ENCODE measurements around the gene RIBC1.
"Not testable (repeated sequence)": the region's sequence is repeated elsewhere in the genome, so short reads cannot be mapped to it uniquely, and the experiment has no call there.

Gene RIBC1

DNA sequence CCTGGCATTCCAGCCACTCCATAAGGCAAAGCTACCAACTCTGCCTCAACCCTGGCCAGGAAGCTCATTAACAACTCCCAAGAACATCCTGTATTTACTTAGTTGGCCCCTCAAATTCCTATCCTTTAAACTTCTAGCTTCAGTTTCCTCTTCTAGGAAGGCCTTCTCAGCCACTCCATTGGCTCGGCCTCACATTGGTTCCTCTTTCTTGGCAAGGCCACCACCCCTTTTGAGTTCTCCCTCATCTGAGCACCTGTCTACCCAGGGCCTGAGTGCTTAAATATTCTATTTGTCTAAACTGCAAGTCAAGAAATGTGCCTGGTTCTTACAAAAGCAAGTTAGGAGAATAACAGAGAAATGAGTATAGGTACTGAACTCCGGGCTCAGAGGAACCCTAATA is 10.2 kb upstream of the RIBC1 start:
- Histone ChIP-seq H3K4me1 (ENCODE audit: control insufficient read depth, insufficient read depth, low read length) (no peaks in the 10 kb centered on the region), H3K4me3 (ENCODE audit: low read length) (no peak overlapping the region), H3K27me3 (ENCODE audit: control insufficient read depth, insufficient read depth, low read length) (no peaks in the 10 kb centered on the region), H3K9me3 (ENCODE audit: control insufficient read depth, low read length) (no peaks in the 10 kb centered on the region), H3K36me3 (ENCODE audit: control insufficient read depth, insufficient read depth, low read length) (no peaks in the 10 kb centered on the region), H3K9ac (ENCODE audit: low read length) (no peak overlapping the region)

GRCh38 chrX:53420351-53420750 is 2.3 kb upstream of the RIBC1 start:
- H3K4me1 ChIP-seq (ENCODE audit: control insufficient read depth, insufficient read depth, low read length); H3K9ac ChIP-seq (ENCODE audit: low read length); H3K9me3 ChIP-seq (ENCODE audit: control insufficient read depth, low read length); H3K4me3 ChIP-seq (ENCODE audit: low read length); H3K27me3 ChIP-seq (ENCODE audit: control insufficient read depth, insufficient read depth, low read length); H3K36me3 ChIP-seq (ENCODE audit: control insufficient read depth, insufficient read depth, low read length): not testable (repeated sequence)

DNA sequence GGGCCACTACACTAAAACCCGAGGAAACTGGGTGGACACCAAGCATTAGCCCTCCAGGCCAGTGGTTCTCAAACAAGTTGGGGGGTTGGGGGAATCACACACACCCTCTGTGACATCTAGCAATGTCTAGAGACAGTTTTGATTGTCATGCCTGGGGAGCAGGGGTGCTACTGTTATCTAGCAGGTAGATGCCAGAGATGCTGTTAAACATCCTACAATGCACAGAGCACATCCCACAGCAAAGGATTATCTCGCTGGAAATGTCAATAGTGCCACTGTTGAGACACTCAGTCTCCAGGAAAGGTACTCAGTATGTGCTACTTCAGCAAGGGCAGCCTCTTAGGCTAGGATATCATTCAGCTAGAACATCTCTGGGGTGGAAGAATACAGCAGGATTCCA is 1.5 kb upstream of the RIBC1 start:
- H3K9me3 ChIP-seq (ENCODE audit: control insufficient read depth, low read length), result no peaks in the 10 kb centered on the region
- no peak overlapping the region for H3K4me3 ChIP-seq (ENCODE audit: low read length)
- peaks cover 9% of the 10 kb centered on the region for H3K4me1 ChIP-seq (ENCODE audit: control insufficient read depth, insufficient read depth, low read length)
- no peaks in the 10 kb centered on the region for H3K36me3 ChIP-seq (ENCODE audit: control insufficient read depth, insufficient read depth, low read length)
- peak overlapping the region; percentile 85 for H3K9ac ChIP-seq (ENCODE audit: low read length)
- no peaks in the 10 kb centered on the region for H3K27me3 ChIP-seq (ENCODE audit: control insufficient read depth, insufficient read depth, low read length)

DNA sequence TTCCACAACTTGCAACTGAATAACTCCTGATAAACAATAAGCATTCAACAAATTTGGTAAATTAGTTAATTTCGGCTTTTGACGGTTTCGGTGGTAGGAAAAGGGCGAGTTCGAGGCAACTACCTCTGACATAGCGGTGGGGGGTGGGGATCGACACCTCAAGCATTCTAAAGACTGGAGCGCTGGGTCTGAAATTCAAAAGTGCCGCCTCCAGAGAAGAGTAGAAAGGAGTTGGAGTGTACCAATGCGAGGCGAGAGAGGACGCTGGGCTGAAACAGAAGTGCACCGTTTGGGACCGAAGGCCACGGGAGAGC is 944 bp upstream of the RIBC1 start:
- H3K4me3 ChIP-seq (ENCODE audit: low read length), result peak overlapping the region; percentile 63
- no peaks in the 10 kb centered on the region for H3K9me3 ChIP-seq (ENCODE audit: control insufficient read depth, low read length)
- no peaks in the 10 kb centered on the region for H3K27me3 ChIP-seq (ENCODE audit: control insufficient read depth, insufficient read depth, low read length)
- H3K36me3 ChIP-seq (ENCODE audit: control insufficient read depth, insufficient read depth, low read length), result no peaks in the 10 kb centered on the region
- peak overlapping the region; percentile 85 for H3K9ac ChIP-seq (ENCODE audit: low read length)
- peaks cover 9% of the 10 kb centered on the region for H3K4me1 ChIP-seq (ENCODE audit: control insufficient read depth, insufficient read depth, low read length)

DNA sequence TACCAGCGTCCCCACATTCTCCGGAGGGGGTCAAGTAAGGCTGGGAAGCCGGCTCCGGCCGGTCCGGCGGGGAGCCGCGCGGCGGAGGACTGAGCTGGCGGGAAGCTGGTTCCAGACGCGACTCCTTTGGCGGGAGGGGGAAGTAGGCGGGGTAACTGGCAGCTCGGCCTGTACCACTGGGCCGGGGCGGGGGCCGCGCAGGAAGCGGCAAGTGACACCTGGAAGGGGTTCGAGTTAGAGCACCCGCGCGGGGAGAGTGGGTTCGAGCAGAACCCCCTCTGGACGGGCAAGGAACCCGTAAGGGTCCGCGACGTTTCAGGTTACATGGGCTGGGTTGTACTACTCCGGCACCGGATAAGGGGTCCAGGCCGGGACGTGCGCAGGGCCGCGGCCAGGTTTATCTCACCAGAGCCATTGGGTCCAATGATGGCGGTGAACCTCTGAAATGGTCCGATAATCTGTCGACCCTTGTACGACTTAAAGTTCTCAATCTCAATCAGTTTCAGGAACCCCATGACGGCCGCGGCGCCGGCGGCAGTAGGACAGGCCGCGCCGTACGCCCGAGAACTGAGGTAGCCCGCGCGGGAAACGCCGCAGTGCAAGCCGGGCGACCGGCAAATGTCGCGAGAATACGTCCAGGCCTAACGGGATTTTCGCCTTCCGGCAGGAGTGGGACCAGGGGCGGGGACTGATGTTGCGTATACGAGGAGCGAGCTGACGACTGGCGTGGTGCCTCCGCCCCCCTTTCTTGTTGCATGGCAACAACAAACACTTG is 400 bp upstream of the RIBC1 start, which contains the start of gene SMC1A:
TSS of gene SMC1A (minus strand) at position 569 of the 775 bp plus-strand sequence. CDS start at position 515, 54 bp downstream.
- peak within 1 kb of the TSS; percentile 85 for H3K9ac ChIP-seq (ENCODE audit: low read length)
- H3K36me3 ChIP-seq (ENCODE audit: control insufficient read depth, insufficient read depth, low read length), result no peaks in the 10 kb centered on the region
- H3K4me3 ChIP-seq (ENCODE audit: low read length), result peak within 1 kb of the TSS; percentile 63

DNA sequence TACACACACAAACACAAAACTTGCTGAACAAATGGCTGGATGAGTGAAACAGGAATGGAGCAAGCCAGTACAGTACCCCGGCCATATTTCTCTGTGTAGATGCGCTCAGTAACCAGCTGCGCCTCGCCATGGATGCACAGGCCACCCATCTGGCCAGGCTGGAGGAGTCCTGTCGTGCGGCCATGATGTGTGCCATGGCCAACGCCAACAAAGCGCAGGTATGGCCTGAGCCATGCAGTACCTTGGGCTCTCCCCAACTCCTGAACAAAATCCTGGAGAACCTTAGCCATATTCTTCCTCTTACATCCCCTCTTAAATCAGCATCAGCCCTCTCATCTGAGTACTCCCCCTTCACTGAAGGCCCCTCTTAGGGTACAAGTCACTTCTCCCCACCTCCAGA is 7.1 kb downstream of the RIBC1 start:
- Histone ChIP-seq H3K36me3 (ENCODE audit: control insufficient read depth, insufficient read depth, low read length) (no peaks in the 10 kb centered on the region), H3K4me1 (ENCODE audit: control insufficient read depth, insufficient read depth, low read length) (peaks cover 3% of the 10 kb centered on the region), H3K27me3 (ENCODE audit: control insufficient read depth, insufficient read depth, low read length) (no peaks in the 10 kb centered on the region), H3K9me3 (ENCODE audit: control insufficient read depth, low read length) (no peaks in the 10 kb centered on the region), H3K4me3 (ENCODE audit: low read length) (no peak overlapping the region), H3K9ac (ENCODE audit: low read length) (no peak overlapping the region)

More for the DNA sequence above, 400 bp upstream of the RIBC1 start, which contains the start of gene SMC1A:
- no peaks in the 10 kb centered on the region for H3K9me3 ChIP-seq (ENCODE audit: control insufficient read depth, low read length)
- peaks cover 9% of the 10 kb centered on the region for H3K4me1 ChIP-seq (ENCODE audit: control insufficient read depth, insufficient read depth, low read length)
- H3K27me3 ChIP-seq (ENCODE audit: control insufficient read depth, insufficient read depth, low read length), result no peaks in the 10 kb centered on the region

GRCh38 chrX:53430231-53430630 is 7.6 kb downstream of the RIBC1 start:
- no peak overlapping the region for H3K9ac ChIP-seq (ENCODE audit: low read length)
- no peaks in the 10 kb centered on the region for H3K9me3 ChIP-seq (ENCODE audit: control insufficient read depth, low read length)

GRCh38 chrX:53433651-53434639 is 11.3 kb downstream of the RIBC1 start, which contains the start of gene HSD17B10:
Gene HSD17B10, minus strand, starts transcription at chrX:53434370. Its CDS starts 25 bp downstream, at chrX:53434345.
- Histone ChIP-seq H3K9ac (ENCODE audit: low read length) (peak within 1 kb of the TSS; percentile 72), H3K27me3 (ENCODE audit: control insufficient read depth, insufficient read depth, low read length) (no peaks in the 10 kb centered on the region), H3K4me3 (ENCODE audit: low read length) (peak within 1 kb of the TSS; percentile 50)

More at GRCh38 chrX:53430231-53430630, 7.6 kb downstream of the RIBC1 start:
- peaks cover 4% of the 10 kb centered on the region for H3K4me1 ChIP-seq (ENCODE audit: control insufficient read depth, insufficient read depth, low read length)
- no peaks in the 10 kb centered on the region for H3K36me3 ChIP-seq (ENCODE audit: control insufficient read depth, insufficient read depth, low read length)
- H3K27me3 ChIP-seq (ENCODE audit: control insufficient read depth, insufficient read depth, low read length), result no peaks in the 10 kb centered on the region
- H3K4me3 ChIP-seq (ENCODE audit: low read length), result no peak overlapping the region

DNA sequence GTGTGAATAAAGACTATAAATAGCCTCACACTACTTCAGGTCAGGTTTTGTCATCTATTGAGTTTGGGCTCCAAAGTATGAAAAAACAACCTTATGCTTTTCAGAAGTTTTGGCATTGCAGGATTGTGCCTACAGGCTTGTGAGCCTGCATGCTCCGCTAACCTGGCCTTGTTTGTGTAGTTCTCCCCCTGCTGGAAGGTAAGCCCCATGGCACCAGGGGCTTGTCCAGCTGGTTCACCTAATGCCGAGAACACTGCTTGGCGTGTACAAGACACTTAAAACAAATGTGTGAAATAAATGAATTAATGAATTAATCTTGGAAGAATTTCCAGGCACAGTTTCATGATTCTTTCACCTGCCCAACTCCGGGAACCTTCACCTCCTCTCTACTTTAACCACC is 13.3 kb downstream of the RIBC1 start:
- H3K9me3 ChIP-seq (ENCODE audit: control insufficient read depth, low read length), result no peaks in the 10 kb centered on the region
- no peak overlapping the region for H3K9ac ChIP-seq (ENCODE audit: low read length)
- no peaks in the 10 kb centered on the region for H3K36me3 ChIP-seq (ENCODE audit: control insufficient read depth, insufficient read depth, low read length)
- no peaks in the 10 kb centered on the region for H3K27me3 ChIP-seq (ENCODE audit: control insufficient read depth, insufficient read depth, low read length)
- no peak overlapping the region for H3K4me3 ChIP-seq (ENCODE audit: low read length)
- peaks cover 10% of the 10 kb centered on the region for H3K4me1 ChIP-seq (ENCODE audit: control insufficient read depth, insufficient read depth, low read length)

More at GRCh38 chrX:53433651-53434639, 11.3 kb downstream of the RIBC1 start, which contains the start of gene HSD17B10:
- no peaks in the 10 kb centered on the region for H3K36me3 ChIP-seq (ENCODE audit: control insufficient read depth, insufficient read depth, low read length)
- peaks cover 4% of the 10 kb centered on the region for H3K4me1 ChIP-seq (ENCODE audit: control insufficient read depth, insufficient read depth, low read length)
- no peaks in the 10 kb centered on the region for H3K9me3 ChIP-seq (ENCODE audit: control insufficient read depth, low read length)

DNA sequence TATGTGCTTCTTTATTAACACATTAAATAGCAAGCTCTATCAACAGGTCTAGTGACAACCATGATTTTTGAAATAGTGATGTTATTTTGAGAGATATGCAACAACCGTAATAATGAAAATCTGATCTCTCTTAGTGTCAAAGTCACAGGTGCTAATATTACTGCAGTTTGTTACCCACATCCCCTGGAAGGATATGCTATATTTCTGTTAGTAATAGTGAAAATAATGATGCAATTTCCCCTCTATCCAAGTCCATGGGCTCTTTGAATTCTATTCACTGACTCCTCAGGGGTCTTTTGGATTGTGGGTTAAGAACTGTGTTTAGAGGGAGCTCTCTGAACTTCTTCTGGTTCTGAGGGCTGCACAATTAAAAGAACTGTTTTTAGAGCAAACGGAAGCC is 14.5 kb downstream of the RIBC1 start:
- peaks cover 15% of the 10 kb centered on the region for H3K4me1 ChIP-seq (ENCODE audit: control insufficient read depth, insufficient read depth, low read length)
- no peaks in the 10 kb centered on the region for H3K27me3 ChIP-seq (ENCODE audit: control insufficient read depth, insufficient read depth, low read length)
- no peak overlapping the region for H3K9ac ChIP-seq (ENCODE audit: low read length)
- no peaks in the 10 kb centered on the region for H3K9me3 ChIP-seq (ENCODE audit: control insufficient read depth, low read length)
- H3K4me3 ChIP-seq (ENCODE audit: low read length), result no peak overlapping the region
- H3K36me3 ChIP-seq (ENCODE audit: control insufficient read depth, insufficient read depth, low read length), result no peaks in the 10 kb centered on the region

DNA sequence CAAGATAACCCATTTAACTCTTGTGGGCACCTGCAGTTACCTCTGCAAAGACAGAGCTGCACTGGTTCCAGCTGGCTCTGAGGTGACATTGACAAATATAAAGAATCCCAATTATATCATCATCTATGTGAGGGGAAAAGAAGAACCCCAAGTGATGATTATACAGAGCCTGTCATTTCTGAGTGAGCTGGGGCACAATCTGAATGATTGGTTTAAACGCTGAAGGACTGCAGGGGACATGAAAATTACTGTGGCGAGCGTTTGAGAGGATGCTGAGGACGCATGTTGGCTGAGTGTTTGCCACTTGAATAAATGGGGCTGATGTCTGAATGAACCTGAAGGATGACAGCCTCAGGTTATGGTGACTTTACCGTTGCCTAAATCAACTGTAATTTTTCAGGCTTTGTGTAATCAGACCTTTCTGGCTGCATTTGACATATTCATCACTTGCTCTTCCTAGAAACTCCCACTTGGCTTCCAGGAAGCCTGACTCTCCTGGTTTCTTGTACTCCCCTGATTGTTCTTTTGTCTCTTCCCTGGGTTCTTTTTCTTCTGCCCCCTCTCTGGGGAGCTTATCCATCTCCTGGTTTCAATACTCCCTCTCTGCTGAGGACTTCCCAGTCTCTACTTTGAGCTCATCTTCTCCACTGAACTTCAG is 15.6 kb downstream of the RIBC1 start:
- H3K9ac ChIP-seq (ENCODE audit: low read length), result no peak overlapping the region
- no peaks in the 10 kb centered on the region for H3K9me3 ChIP-seq (ENCODE audit: control insufficient read depth, low read length)
- peaks cover 15% of the 10 kb centered on the region for H3K4me1 ChIP-seq (ENCODE audit: control insufficient read depth, insufficient read depth, low read length)
- no peaks in the 10 kb centered on the region for H3K27me3 ChIP-seq (ENCODE audit: control insufficient read depth, insufficient read depth, low read length)
- no peak overlapping the region for H3K4me3 ChIP-seq (ENCODE audit: low read length)
- no peaks in the 10 kb centered on the region for H3K36me3 ChIP-seq (ENCODE audit: control insufficient read depth, insufficient read depth, low read length)
